GM12878 (cell line): ENCODE data around the gene PCED1B. TPM values are rescaled to one million over a fixed set of nuclear protein-coding genes. Genes with fewer than 3 reads are reported as not detected.

Source experiments
- BCLAF1 ChIP-seq: fragments of 450-650 bp; IDR thresholded peaks from 2 replicates; pipeline ENCODE4 v1.6.1; 2017; ENCODE audit warnings: antibody characterized with exemption, mild to moderate bottlenecking, moderate library complexity
- CBX3 ChIP-seq: fragments of 200-600 bp; sonication (generic); IDR thresholded peaks from 2 replicates; pipeline ENCODE4 v1.6.1; 2016; ENCODE audit warnings: low read depth, borderline replicate concordance
- CHD4 ChIP-seq: fragments of 200-600 bp; sonication (generic); IDR thresholded peaks from 2 replicates; pipeline ENCODE4 v1.6.1; 2016; ENCODE audit warnings: mild to moderate bottlenecking
- CUX1 ChIP-seq: IDR thresholded peaks from 2 replicates; pipeline ENCODE4 v1.6.1; 2012; ENCODE audit warnings: improper control_type of control experiment, low read depth, low read length; ENCODE audit not compliant: insufficient replicate concordance
- EGR1 ChIP-seq, 2 experiments: IDR thresholded peaks; 1 replicate in 1 of 2; 2 replicates in 1 of 2; pipeline ENCODE4 v1.6.1; 2011 to 2012; ENCODE audit warnings: low read depth in 2 of 2, low read length in 2 of 2, borderline replicate concordance in 1 of 2, mild to moderate bottlenecking in 1 of 2, moderate library complexity in 1 of 2
- FOS ChIP-seq: IDR thresholded peaks from 3 replicates; pipeline ENCODE4 v1.6.1; 2011; ENCODE audit warnings: borderline replicate concordance; ENCODE audit not compliant: insufficient read length; ENCODE audit errors: extremely low read depth
- MXI1 ChIP-seq: fragments of 150-350 bp; IDR thresholded peaks from 2 replicates; pipeline ENCODE4 v1.6.1; 2011; ENCODE audit warnings: low read depth, mild to moderate bottlenecking, inconsistent platforms, low read length, improper control_type of control experiment
- SUZ12 ChIP-seq: fragments of 200-600 bp; sonication (generic); IDR thresholded peaks from one replicate; pipeline ENCODE4 v1.6.1; 2018; ENCODE audit warnings: antibody characterized with exemption, mild to moderate bottlenecking; ENCODE audit not compliant: unreplicated experiment
- polyA plus RNA-seq, 11 experiments: library from polyadenylated mRNA; depleted of rRNA in 4 of 11; unstranded in 6 of 11; stranded (reverse) in 5 of 11; fragments of >200 nt; fragmentation: Nextera tagmentation in 4 of 11; fragmentation: Illumina TruSeq in 1 of 11; extraction: Ambion mirVana in 4 of 11; extraction: Trizol in 1 of 11; gene quantifications; 1 replicate in 1 of 11; 2 replicates in 10 of 11; pipeline versions ENCODE4 v1.2.1 to v1.2.3, GENCODE V29; 2011 to 2016; ENCODE audit warnings: inconsistent platforms in 2 of 11, missing spikeins in 2 of 11, low read depth in 1 of 11
- total RNA-seq, 4 experiments: library from RNA; depleted of rRNA in 3 of 4; stranded (reverse); fragments of >200 nt in 3 of 4; fragmentation: Illumina TruSeq in 1 of 4; extraction: Trizol in 1 of 4; gene quantifications; 2 replicates each; pipeline versions ENCODE4 v1.2.1 to v1.2.3, GENCODE V29; 2013 to 2021
- TF ChIP-seq, protein P1 (sequence below): IDR thresholded peaks from 2 replicates; pipeline ENCODE4 v1.6.1; 2011; ENCODE audit warnings: low read depth, low read length, improper control_type of control experiment, borderline replicate concordance
- TF ChIP-seq, protein P2 (sequence below): fragments of 450-650 bp; formaldehyde crosslinking; IDR thresholded peaks from 2 replicates; pipeline ENCODE4 v1.4.0; 2020; ENCODE audit warnings: mild to moderate bottlenecking, moderate library complexity

Gene PCED1B
- total and polyA plus RNA-seq, 10 of the 15 experiments (the other 5 are each of a cell fraction or from before 2014, with no cell fraction given) = 0.80 to 8.8 (median 3.0) TPM

- TF ChIP-seq, protein P1, sequence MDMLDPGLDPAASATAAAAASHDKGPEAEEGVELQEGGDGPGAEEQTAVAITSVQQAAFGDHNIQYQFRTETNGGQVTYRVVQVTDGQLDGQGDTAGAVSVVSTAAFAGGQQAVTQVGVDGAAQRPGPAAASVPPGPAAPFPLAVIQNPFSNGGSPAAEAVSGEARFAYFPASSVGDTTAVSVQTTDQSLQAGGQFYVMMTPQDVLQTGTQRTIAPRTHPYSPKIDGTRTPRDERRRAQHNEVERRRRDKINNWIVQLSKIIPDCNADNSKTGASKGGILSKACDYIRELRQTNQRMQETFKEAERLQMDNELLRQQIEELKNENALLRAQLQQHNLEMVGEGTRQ = no peak
- TF ChIP-seq EGR1 (IDR thresholded peaks at IDR 0.05; ENCODE audit: borderline replicate concordance in 1 of 2, low read depth in 2 of 2, low read length in 2 of 2) = no peak
- TF ChIP-seq, protein P2, sequence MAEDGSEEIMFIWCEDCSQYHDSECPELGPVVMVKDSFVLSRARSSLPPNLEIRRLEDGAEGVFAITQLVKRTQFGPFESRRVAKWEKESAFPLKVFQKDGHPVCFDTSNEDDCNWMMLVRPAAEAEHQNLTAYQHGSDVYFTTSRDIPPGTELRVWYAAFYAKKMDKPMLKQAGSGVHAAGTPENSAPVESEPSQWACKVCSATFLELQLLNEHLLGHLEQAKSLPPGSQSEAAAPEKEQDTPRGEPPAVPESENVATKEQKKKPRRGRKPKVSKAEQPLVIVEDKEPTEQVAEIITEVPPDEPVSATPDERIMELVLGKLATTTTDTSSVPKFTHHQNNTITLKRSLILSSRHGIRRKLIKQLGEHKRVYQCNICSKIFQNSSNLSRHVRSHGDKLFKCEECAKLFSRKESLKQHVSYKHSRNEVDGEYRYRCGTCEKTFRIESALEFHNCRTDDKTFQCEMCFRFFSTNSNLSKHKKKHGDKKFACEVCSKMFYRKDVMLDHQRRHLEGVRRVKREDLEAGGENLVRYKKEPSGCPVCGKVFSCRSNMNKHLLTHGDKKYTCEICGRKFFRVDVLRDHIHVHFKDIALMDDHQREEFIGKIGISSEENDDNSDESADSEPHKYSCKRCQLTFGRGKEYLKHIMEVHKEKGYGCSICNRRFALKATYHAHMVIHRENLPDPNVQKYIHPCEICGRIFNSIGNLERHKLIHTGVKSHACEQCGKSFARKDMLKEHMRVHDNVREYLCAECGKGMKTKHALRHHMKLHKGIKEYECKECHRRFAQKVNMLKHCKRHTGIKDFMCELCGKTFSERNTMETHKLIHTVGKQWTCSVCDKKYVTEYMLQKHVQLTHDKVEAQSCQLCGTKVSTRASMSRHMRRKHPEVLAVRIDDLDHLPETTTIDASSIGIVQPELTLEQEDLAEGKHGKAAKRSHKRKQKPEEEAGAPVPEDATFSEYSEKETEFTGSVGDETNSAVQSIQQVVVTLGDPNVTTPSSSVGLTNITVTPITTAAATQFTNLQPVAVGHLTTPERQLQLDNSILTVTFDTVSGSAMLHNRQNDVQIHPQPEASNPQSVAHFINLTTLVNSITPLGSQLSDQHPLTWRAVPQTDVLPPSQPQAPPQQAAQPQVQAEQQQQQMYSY (CRISPR knock-in tag) = no peak
- TF ChIP-seq CUX1 = no peak
- TF ChIP-seq SUZ12 = no peak
- no peak for TF ChIP-seq MXI1
- no peak for TF ChIP-seq BCLAF1
- TF ChIP-seq CHD4 = no peak
- TF ChIP-seq FOS = no peak
- no peak for TF ChIP-seq CBX3
Observed at GRCh38 chr12:47141459-47141858, 62.0 kb downstream of the PCED1B start (continued).
